Panc1 (cell line): Measurements from ENCODE around the gene IGSF21. TPM values are rescaled to one million over a fixed set of nuclear protein-coding genes. Genes with fewer than 3 reads are reported as not detected.

ENCODE experiments used
- ATAC-seq: fragments of 200-7000 bp; cut with Tn5 transposase; 2 replicates; pipeline ENCODE4 v1.9.1; 2020; ENCODE audit warnings: mild to moderate bottlenecking, moderate library complexity
- BruUV-seq: library from RNA; stranded (reverse); fragments of 400-500 nt; replicated peaks from 2 replicates; lab custom pipeline; 2021; lab: Mats Ljungman, UMichigan
- CTCF ChIA-PET: fragments of 300-600 bp; sonication (Branson Sonifier 250); formaldehyde crosslinking; loops from one replicate; lab custom pipeline; 2022; ENCODE audit warnings: antibody characterized with exemption; lab: Charles Lee
- POLR2A ChIA-PET: fragments of 300-600 bp; sonication (Branson Sonifier 250); formaldehyde crosslinking; loops from one replicate; lab custom pipeline; 2022; ENCODE audit warnings: antibody characterized with exemption; lab: Charles Lee
- DNase-seq: peaks from one replicate; pipeline ENCODE4 v3.0.0-alpha.2; 2010; ENCODE audit warnings: low read depth, low spot score
- H3K27ac ChIP-seq: 2 replicates; pipeline ENCODE4 v1.5.1; 2011; ENCODE audit warnings: mild to moderate bottlenecking, low read length, inconsistent platforms
- H3K27me3 ChIP-seq: fragments of 200-500 bp; sonication (Bioruptor generic); 2 replicates; pipeline ENCODE4 v1.6.0; 2014; ENCODE audit warnings: low read length, inconsistent platforms; ENCODE audit not compliant: control insufficient read depth, insufficient read depth
- H3K36me3 ChIP-seq: fragments of 200-500 bp; sonication (Bioruptor generic); 2 replicates; pipeline ENCODE4 v1.5.1; 2014; ENCODE audit warnings: inconsistent platforms, mild to moderate bottlenecking, low read length, moderate library complexity; ENCODE audit not compliant: control insufficient read depth, insufficient read depth
- H3K4me1 ChIP-seq: 2 replicates; pipeline ENCODE4 v1.5.1; 2011; ENCODE audit warnings: inconsistent platforms, mild to moderate bottlenecking, low read length, moderate library complexity; ENCODE audit not compliant: control insufficient read depth, insufficient read depth
- H3K4me3 ChIP-seq, 2 experiments: 2 replicates each; pipeline ENCODE4 v1.5.1; 2011 to 2012; ENCODE audit warnings: low read depth in 2 of 2, low read length in 2 of 2, mild to moderate bottlenecking in 2 of 2, inconsistent platforms in 1 of 2, moderate library complexity in 1 of 2
- H3K9me3 ChIP-seq: fragments of 200-500 bp; sonication (Bioruptor generic); 2 replicates; pipeline ENCODE4 v1.5.1; 2014; ENCODE audit warnings: low read depth, mild to moderate bottlenecking, inconsistent platforms, low read length, moderate library complexity; ENCODE audit not compliant: control insufficient read depth, insufficient read depth
- POLR2AphosphoS5 ChIP-seq: IDR thresholded peaks from 2 replicates; pipeline ENCODE4 v1.6.1; 2012; ENCODE audit warnings: mild to moderate bottlenecking, low read depth, low read length, moderate library complexity
- SIN3A ChIP-seq: IDR thresholded peaks from 2 replicates; pipeline ENCODE4 v1.6.1; 2012; ENCODE audit warnings: low read depth, mild to moderate bottlenecking, low read length, moderate library complexity, borderline replicate concordance; ENCODE audit not compliant: insufficient read depth
- TCF7L2 ChIP-seq: IDR thresholded peaks from 2 replicates; pipeline ENCODE4 v1.6.1; 2011; ENCODE audit warnings: mild to moderate bottlenecking, low read depth, low read length, inconsistent platforms
- in situ Hi-C: cut with HindIII; loops from 2 replicates; pipeline ENCODE4 v1.10.0; 2016; ENCODE audit warnings: low sequenced_read_pairs, low pct_unique_long_range_greater_than_20kb
- intact Hi-C: fragments of 100-400 bp; cut with micrococcal nuclease; formaldehyde crosslinking; loops from one replicate; pipeline ENCODE4 v1.10.0; 2022; ENCODE audit not compliant: unreplicated experiment
- total RNA-seq: library from RNA; stranded (reverse); gene quantifications from one replicate; pipeline ENCODE4 v1.2.1, GENCODE V29; 2021; ENCODE audit not compliant: unreplicated experiment
- TF ChIP-seq, protein P1 (sequence below), 2 experiments: IDR thresholded peaks; 2 replicates each; pipeline ENCODE4 v1.6.1; 2011 to 2012; ENCODE audit warnings: low read depth in 2 of 2, control low read depth in 1 of 2, low read length in 1 of 2, mild to moderate bottlenecking in 1 of 2, moderate library complexity in 1 of 2; ENCODE audit not compliant: insufficient read depth in 1 of 2
- TF ChIP-seq, protein P2 (sequence below): fragments of 450-650 bp; IDR thresholded peaks from 2 replicates; pipeline ENCODE4 v1.5.1; 2017; ENCODE audit warnings: mild to moderate bottlenecking

Gene IGSF21
- total RNA-seq, 1 experiment from 2014 or later, result not detected

DNA sequence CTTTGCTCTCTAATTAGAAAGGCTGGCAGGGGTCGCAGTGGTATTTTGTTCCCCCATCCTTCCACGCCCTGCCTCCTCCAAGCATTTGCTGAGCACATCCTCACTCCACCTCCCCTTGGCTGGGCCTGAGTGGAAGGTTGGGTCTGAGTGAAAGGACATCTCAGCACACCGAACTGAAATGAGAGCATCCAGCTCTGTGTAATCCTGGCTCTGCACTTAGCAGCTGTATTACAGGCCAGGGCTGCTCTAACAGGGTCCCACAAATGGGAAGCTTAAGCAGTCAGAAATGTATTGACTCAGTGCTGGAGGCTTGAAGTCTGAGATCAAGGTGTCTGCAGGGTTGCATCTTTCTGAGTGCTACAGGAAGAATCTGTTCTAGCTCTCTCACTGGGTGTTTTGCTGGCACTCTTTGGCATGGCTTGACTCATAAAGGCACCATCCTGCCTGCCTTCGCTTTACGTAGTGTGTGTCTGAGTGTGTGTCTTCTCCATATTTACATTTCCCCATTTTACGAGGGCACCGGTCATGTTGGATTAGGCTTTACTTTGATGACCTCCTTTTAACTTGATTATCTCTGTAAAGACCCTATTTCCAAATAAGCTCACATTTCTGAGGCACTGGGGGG, 48.5 kb upstream of the IGSF21 start:
- in situ Hi-C loops, result no loop called here
- DNase-seq, result no peak

DNA sequence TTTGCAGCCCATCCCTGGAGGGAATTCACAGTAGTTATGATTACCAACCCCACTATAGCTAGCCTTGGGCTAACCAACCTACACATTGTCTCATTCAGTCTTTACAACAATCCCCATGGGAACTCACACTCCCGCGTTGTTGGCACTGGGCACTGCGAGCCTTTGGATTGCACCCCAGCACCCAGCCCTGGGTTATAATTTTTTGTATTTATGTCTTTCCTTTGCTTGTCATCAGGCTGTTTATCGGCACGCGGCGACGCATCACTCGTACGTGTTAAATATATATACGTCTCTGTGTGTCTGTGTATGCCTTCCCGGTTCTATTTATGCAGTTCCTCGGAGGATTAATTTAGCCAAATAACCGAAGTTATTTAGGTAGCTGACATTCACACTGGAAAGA, 47.2 kb upstream of the IGSF21 start:
- H3K36me3 ChIP-seq, result no peaks in the 10 kb centered on the region
- H3K9me3 ChIP-seq, result no peaks in the 10 kb centered on the region
- H3K4me1 ChIP-seq, result no peaks in the 10 kb centered on the region
- peaks cover 7% of the 10 kb centered on the region; the same call in 1 of the 2 replicates for H3K27me3 ChIP-seq
- no TSS peak for BruUV-seq
- POLR2A ChIA-PET, result no interaction called here
- no peak overlapping the region for H3K4me3 ChIP-seq
- in situ Hi-C loops (no loop called here), intact Hi-C loops (no loop called here)
- H3K27ac ChIP-seq, result no peak overlapping the region
- TF ChIP-seq POLR2AphosphoS5 (no peak), TCF7L2 (no peak), SIN3A (no peak)
- TF ChIP-seq, protein P1, sequence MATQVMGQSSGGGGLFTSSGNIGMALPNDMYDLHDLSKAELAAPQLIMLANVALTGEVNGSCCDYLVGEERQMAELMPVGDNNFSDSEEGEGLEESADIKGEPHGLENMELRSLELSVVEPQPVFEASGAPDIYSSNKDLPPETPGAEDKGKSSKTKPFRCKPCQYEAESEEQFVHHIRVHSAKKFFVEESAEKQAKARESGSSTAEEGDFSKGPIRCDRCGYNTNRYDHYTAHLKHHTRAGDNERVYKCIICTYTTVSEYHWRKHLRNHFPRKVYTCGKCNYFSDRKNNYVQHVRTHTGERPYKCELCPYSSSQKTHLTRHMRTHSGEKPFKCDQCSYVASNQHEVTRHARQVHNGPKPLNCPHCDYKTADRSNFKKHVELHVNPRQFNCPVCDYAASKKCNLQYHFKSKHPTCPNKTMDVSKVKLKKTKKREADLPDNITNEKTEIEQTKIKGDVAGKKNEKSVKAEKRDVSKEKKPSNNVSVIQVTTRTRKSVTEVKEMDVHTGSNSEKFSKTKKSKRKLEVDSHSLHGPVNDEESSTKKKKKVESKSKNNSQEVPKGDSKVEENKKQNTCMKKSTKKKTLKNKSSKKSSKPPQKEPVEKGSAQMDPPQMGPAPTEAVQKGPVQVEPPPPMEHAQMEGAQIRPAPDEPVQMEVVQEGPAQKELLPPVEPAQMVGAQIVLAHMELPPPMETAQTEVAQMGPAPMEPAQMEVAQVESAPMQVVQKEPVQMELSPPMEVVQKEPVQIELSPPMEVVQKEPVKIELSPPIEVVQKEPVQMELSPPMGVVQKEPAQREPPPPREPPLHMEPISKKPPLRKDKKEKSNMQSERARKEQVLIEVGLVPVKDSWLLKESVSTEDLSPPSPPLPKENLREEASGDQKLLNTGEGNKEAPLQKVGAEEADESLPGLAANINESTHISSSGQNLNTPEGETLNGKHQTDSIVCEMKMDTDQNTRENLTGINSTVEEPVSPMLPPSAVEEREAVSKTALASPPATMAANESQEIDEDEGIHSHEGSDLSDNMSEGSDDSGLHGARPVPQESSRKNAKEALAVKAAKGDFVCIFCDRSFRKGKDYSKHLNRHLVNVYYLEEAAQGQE (IDR thresholded peaks at IDR 0.05; ENCODE audit: insufficient read depth in 1 of 2, low read depth in 2 of 2, low read length in 1 of 2), result no peak
- TF ChIP-seq, protein P2, sequence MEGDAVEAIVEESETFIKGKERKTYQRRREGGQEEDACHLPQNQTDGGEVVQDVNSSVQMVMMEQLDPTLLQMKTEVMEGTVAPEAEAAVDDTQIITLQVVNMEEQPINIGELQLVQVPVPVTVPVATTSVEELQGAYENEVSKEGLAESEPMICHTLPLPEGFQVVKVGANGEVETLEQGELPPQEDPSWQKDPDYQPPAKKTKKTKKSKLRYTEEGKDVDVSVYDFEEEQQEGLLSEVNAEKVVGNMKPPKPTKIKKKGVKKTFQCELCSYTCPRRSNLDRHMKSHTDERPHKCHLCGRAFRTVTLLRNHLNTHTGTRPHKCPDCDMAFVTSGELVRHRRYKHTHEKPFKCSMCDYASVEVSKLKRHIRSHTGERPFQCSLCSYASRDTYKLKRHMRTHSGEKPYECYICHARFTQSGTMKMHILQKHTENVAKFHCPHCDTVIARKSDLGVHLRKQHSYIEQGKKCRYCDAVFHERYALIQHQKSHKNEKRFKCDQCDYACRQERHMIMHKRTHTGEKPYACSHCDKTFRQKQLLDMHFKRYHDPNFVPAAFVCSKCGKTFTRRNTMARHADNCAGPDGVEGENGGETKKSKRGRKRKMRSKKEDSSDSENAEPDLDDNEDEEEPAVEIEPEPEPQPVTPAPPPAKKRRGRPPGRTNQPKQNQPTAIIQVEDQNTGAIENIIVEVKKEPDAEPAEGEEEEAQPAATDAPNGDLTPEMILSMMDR, result no peak
- ATAC-seq (no peak), DNase-seq (no peak)
- CTCF ChIA-PET, result no interaction called here

More for the DNA sequence above, 48.5 kb upstream of the IGSF21 start:
- Histone ChIP-seq H3K27me3 (peaks cover 6% of the 10 kb centered on the region; the same call in 1 of the 2 replicates), H3K4me1 (no peaks in the 10 kb centered on the region), H3K36me3 (no peaks in the 10 kb centered on the region), H3K27ac (no peak overlapping the region), H3K9me3 (no peaks in the 10 kb centered on the region), H3K4me3 (no peak overlapping the region)
- intact Hi-C loops, result no loop called here
- ChIA-PET POLR2A (no interaction called here), CTCF (no interaction called here)
- no peak for ATAC-seq
- BruUV-seq, result no TSS peak
- TF ChIP-seq, protein P2, result no peak
- TF ChIP-seq TCF7L2 (no peak), SIN3A (no peak), POLR2AphosphoS5 (no peak)
- TF ChIP-seq, protein P1 (IDR thresholded peaks at IDR 0.05; ENCODE audit: insufficient read depth in 1 of 2, low read depth in 2 of 2, low read length in 1 of 2), result no peak
